ENCODE measurements around the gene SLC2A3.
"Not testable (repeated sequence)": the region's sequence is repeated elsewhere in the genome, so short reads cannot be mapped to it uniquely, and the experiment has no call there.

Gene SLC2A3

GRCh38 chr12:7948589-7949260, 12.7 kb upstream of the SLC2A3 start:
- H3K36me3 ChIP-seq (ENCODE audit: control insufficient read depth, insufficient read depth, low read length) = no peaks in the 10 kb centered on the region
- no peaks in the 10 kb centered on the region for H3K27me3 ChIP-seq (replicated peaks; ENCODE audit: control insufficient read depth, insufficient read depth, low read length)
- no peak for DNase-seq (ENCODE audit: extremely low read depth, insufficient read length)
- H3K4me3 ChIP-seq (replicated peaks; ENCODE audit: low read depth, low read length) = no peak overlapping the region
- no peak for TF ChIP-seq CTCF (IDR thresholded peaks at IDR 0.05; ENCODE audit: insufficient read depth, low read length, poor library complexity, severe bottlenecking)

GRCh38 chr12:7947011-7947410, 11.0 kb upstream of the SLC2A3 start:
- no peaks in the 10 kb centered on the region for H3K36me3 ChIP-seq (ENCODE audit: control insufficient read depth, insufficient read depth, low read length)
- no peak for TF ChIP-seq CTCF (IDR thresholded peaks at IDR 0.05; ENCODE audit: insufficient read depth, low read length, poor library complexity, severe bottlenecking)
- no peak overlapping the region for H3K4me3 ChIP-seq (replicated peaks; ENCODE audit: low read depth, low read length)
- H3K27me3 ChIP-seq (replicated peaks; ENCODE audit: control insufficient read depth, insufficient read depth, low read length) = no peaks in the 10 kb centered on the region
- no peak for DNase-seq (ENCODE audit: extremely low read depth, insufficient read length)

- H3K4me3 ChIP-seq (replicated peaks; ENCODE audit: low read depth, low read length); H3K36me3 ChIP-seq (ENCODE audit: control insufficient read depth, insufficient read depth, low read length); H3K27me3 ChIP-seq (replicated peaks; ENCODE audit: control insufficient read depth, insufficient read depth, low read length); DNase-seq (ENCODE audit: extremely low read depth, insufficient read length): not testable (repeated sequence)
Observed at GRCh38 chr12:7944760-7945159, 8.8 kb upstream of the SLC2A3 start.

GRCh38 chr12:7940906-7941305, 4.9 kb upstream of the SLC2A3 start:
- no peak for DNase-seq (ENCODE audit: extremely low read depth, insufficient read length)
- Histone ChIP-seq H3K36me3 (ENCODE audit: control insufficient read depth, insufficient read depth, low read length) (no peaks in the 10 kb centered on the region), H3K27me3 (replicated peaks; ENCODE audit: control insufficient read depth, insufficient read depth, low read length) (no peaks in the 10 kb centered on the region), H3K4me3 (replicated peaks; ENCODE audit: low read depth, low read length) (no peak overlapping the region)
- no peak for TF ChIP-seq CTCF (IDR thresholded peaks at IDR 0.05; ENCODE audit: insufficient read depth, low read length, poor library complexity, severe bottlenecking)

GRCh38 chr12:7937833-7938506, 2.0 kb upstream of the SLC2A3 start:
- DNase-seq (ENCODE audit: extremely low read depth, insufficient read length) = no peak
- no peaks in the 10 kb centered on the region for H3K27me3 ChIP-seq (replicated peaks; ENCODE audit: control insufficient read depth, insufficient read depth, low read length)
- peak; percentile 26 for TF ChIP-seq CTCF (IDR thresholded peaks at IDR 0.05; ENCODE audit: insufficient read depth, low read length, poor library complexity, severe bottlenecking)
- no peak overlapping the region for H3K4me3 ChIP-seq (replicated peaks; ENCODE audit: low read depth, low read length)
- no peaks in the 10 kb centered on the region for H3K36me3 ChIP-seq (ENCODE audit: control insufficient read depth, insufficient read depth, low read length)

- Histone ChIP-seq H3K4me3 (replicated peaks; ENCODE audit: low read depth, low read length) (peak overlapping the region; percentile 85), H3K27me3 (replicated peaks; ENCODE audit: control insufficient read depth, insufficient read depth, low read length) (no peaks in the 10 kb centered on the region), H3K36me3 (ENCODE audit: control insufficient read depth, insufficient read depth, low read length) (peaks cover 2% of the 10 kb centered on the region)
- no peak for DNase-seq (ENCODE audit: extremely low read depth, insufficient read length)
- TF ChIP-seq CTCF (IDR thresholded peaks at IDR 0.05; ENCODE audit: insufficient read depth, low read length, poor library complexity, severe bottlenecking) = no peak
Observed at GRCh38 chr12:7934889-7935492, 996 bp downstream of the SLC2A3 start.
